Testis (tissue), 2 donors: Measurements from ENCODE around the gene MDM1.

ENCODE experiments used
- CTCF ChIP-seq, 3 experiments: fragments of 450-650 bp in 2 of 3; fragments of 200-600 bp in 1 of 3; sonication (generic) in 1 of 3; IDR thresholded peaks; one replicate each; pipeline ENCODE4 v1.5.1; 2016 to 2019; ENCODE audit warnings: antibody characterized with exemption in 3 of 3, mild to moderate bottlenecking in 2 of 3, moderate library complexity in 1 of 3
- POLR2A ChIP-seq: fragments of 450-650 bp; IDR thresholded peaks from one replicate; pipeline ENCODE4 v1.6.1; 2017; ENCODE audit warnings: antibody characterized with exemption, mild to moderate bottlenecking, moderate library complexity

- TF ChIP-seq CTCF (IDR thresholded peaks at IDR 0.05) (no peak), POLR2A (no peak)
These were observed 2.0 kb upstream of the MDM1 start for GRCh38 chr12:68334132-68334531.
